Thoracic aorta (tissue), 2 donors: ENCODE results near the gene GRIK4. TPM values are rescaled to one million over a fixed set of nuclear protein-coding genes. Genes with fewer than 3 reads are reported as not detected.

Experiments used
- ATAC-seq: fragments of 150-250 bp; one replicate; pipeline ENCODE4 v1.8.0; 2017; ENCODE audit warnings: low read depth; ENCODE audit not compliant: insufficient number of reproducible peaks, low FRiP score
- DNase-seq: peaks from one replicate; pipeline ENCODE4 v3.0.0-alpha.2; 2020; ENCODE audit warnings: low spot score
- H3K27ac ChIP-seq, 2 donors: fragments of 200-600 bp; sonication (generic); 1 replicate in 1 of 2; 2 replicates in 1 of 2; pipeline ENCODE4 v1.5.1; 2016; ENCODE audit warnings: mild to moderate bottlenecking in 2 of 2, moderate library complexity in 2 of 2
- H3K27me3 ChIP-seq: fragments of 200-600 bp; sonication (generic); replicated peaks from 2 replicates; pipeline ENCODE4 v1.6.0; 2016; ENCODE audit warnings: mild to moderate bottlenecking; ENCODE audit not compliant: insufficient read depth
- H3K36me3 ChIP-seq: fragments of 200-600 bp; sonication (generic); one replicate; pipeline ENCODE4 v1.5.1; 2016
- H3K4me1 ChIP-seq, 2 donors: fragments of 200-600 bp; sonication (generic); 1 replicate in 1 of 2; 2 replicates in 1 of 2; pipeline versions ENCODE4 v1.5.1 to v1.6.0; 2016; ENCODE audit warnings: low read depth in 2 of 2, mild to moderate bottlenecking in 1 of 2; ENCODE audit not compliant: control insufficient read depth in 1 of 2
- H3K4me3 ChIP-seq: fragments of 200-600 bp; sonication (generic); 2 replicates; pipeline ENCODE4 v1.5.1; 2016; ENCODE audit warnings: mild to moderate bottlenecking
- H3K9me3 ChIP-seq: fragments of 200-600 bp; sonication (generic); 2 replicates; pipeline ENCODE4 v1.5.1; 2016
- total RNA-seq, 2 donors: library from RNA; depleted of rRNA; stranded (reverse); fragments of >200 nt; gene quantifications; one replicate each; pipeline versions ENCODE4 v1.1.0 to v1.2.3, GENCODE V29; 2016
- TF ChIP-seq, protein P1 (sequence below): fragments of 200-600 bp; sonication (generic); IDR thresholded peaks from one replicate; pipeline ENCODE4 v1.5.1; 2019; ENCODE audit warnings: antibody characterized with exemption

The GRIK4 gene
- total RNA-seq, 2 donors from 2014 or later: not detected

DNA sequence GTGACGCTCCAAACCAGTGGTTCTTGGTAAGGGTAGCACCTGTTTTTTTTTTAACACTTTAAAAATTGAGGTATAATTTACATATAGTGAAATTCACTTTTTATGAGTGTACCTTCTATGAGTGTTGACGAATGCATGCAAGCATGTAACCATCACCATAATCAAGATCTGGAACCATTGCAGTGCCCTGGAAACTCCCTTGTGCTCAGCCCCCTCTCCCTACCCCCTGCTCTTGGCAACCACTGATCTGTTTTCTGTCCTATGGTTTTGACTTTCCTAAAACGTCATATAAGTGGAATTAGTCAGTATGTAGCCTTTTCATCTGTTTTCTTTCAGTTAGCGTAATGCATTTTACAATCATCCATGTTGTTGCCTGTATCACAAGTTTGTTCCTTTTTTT is 212.2 kb downstream of the GRIK4 start:
- Histone ChIP-seq H3K9me3 (peaks cover 6% of the 10 kb centered on the region), H3K4me3 (no peak overlapping the region), H3K4me1 (no peaks in the 10 kb centered on the region), H3K27ac (no peak overlapping the region), H3K27me3 (no peaks in the 10 kb centered on the region), H3K36me3 (no peaks in the 10 kb centered on the region)
- ATAC-seq (no peak), DNase-seq (no peak)
- TF ChIP-seq, protein P1, sequence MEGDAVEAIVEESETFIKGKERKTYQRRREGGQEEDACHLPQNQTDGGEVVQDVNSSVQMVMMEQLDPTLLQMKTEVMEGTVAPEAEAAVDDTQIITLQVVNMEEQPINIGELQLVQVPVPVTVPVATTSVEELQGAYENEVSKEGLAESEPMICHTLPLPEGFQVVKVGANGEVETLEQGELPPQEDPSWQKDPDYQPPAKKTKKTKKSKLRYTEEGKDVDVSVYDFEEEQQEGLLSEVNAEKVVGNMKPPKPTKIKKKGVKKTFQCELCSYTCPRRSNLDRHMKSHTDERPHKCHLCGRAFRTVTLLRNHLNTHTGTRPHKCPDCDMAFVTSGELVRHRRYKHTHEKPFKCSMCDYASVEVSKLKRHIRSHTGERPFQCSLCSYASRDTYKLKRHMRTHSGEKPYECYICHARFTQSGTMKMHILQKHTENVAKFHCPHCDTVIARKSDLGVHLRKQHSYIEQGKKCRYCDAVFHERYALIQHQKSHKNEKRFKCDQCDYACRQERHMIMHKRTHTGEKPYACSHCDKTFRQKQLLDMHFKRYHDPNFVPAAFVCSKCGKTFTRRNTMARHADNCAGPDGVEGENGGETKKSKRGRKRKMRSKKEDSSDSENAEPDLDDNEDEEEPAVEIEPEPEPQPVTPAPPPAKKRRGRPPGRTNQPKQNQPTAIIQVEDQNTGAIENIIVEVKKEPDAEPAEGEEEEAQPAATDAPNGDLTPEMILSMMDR: no peak

DNA sequence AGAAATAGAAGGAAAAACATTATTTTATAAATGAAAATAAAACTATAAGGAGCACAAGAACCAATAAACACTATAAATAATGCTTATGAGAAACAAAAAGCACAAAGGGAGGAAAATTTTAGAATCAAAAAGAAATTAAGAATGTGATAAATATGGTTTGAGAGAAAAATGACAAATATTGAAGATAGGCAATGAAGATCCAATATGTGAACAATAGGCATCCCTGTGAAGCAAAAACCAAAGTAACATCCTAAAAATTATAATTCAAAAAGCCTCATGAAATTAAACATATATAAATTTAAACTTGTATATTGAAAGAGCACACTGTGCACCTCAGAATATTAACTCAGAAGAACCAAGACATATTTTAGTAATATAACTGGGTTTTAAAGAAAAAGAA is 216.2 kb downstream of the GRIK4 start:
- Histone ChIP-seq H3K4me3 (no peak overlapping the region), H3K27ac (no peak overlapping the region), H3K9me3 (peaks cover 6% of the 10 kb centered on the region), H3K27me3 (no peaks in the 10 kb centered on the region), H3K4me1 (no peaks in the 10 kb centered on the region), H3K36me3 (no peaks in the 10 kb centered on the region)
- DNase-seq: no peak
- ATAC-seq: no peak
- TF ChIP-seq, protein P1: no peak

DNA sequence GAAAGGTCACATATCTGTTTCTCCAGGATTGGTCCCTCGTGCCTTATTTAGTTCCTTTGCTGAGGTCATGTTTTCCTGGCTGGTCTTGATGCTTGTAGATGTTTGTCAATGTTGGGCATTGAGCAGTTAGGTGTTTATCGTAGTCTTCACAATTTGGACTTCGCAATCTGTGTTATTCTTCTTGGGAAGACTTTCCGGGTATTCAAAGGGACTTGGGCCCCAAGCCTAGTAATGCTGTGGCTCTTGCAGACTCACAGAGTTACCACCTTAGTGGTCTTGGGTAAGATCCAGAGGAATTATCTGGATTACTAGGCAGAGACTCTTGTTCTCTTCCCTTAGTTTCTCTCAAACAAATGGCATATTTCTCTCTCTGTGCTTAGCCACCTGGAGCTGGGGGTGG is 223.5 kb downstream of the GRIK4 start:
- no peaks in the 10 kb centered on the region for H3K9me3 ChIP-seq
- TF ChIP-seq, protein P1: no peak
- DNase-seq: no peak
- ATAC-seq: no peak
- H3K27me3 ChIP-seq: no peaks in the 10 kb centered on the region
- H3K27ac ChIP-seq: no peak overlapping the region
- no peak overlapping the region for H3K4me3 ChIP-seq
- no peaks in the 10 kb centered on the region for H3K36me3 ChIP-seq
- no peaks in the 10 kb centered on the region for H3K4me1 ChIP-seq

DNA sequence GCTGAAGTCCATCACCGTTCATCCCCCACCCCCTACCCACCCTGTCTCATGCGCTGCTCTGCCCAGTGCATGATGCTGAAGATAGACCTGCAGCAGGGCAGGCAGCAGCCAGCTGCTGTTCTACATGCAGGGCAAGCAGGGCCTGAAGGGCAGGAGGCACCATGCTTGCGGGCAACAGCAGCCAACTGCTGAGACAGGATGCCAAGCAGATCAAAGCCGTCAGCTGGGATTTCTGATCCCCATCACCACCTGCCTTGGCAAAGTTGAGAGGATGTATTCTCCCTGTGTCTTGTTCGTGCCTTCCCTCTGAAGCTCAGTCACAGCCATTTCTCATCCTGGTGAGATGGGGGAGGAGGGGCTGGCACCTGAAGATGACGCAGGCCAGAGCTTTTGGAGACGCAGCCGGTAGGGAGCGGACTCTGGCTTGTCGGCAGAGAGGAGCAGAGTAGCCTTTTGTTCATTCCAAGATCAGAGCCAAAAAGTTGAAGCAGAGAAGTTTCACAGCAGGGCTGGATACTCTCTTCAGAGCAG is 227.0 kb downstream of the GRIK4 start:
- H3K27ac ChIP-seq: no peak overlapping the region
- ATAC-seq (no peak), DNase-seq (no peak)
- TF ChIP-seq, protein P1: no peak
- H3K4me1 ChIP-seq: no peaks in the 10 kb centered on the region
- no peaks in the 10 kb centered on the region for H3K9me3 ChIP-seq
- no peaks in the 10 kb centered on the region for H3K27me3 ChIP-seq
- no peak overlapping the region for H3K4me3 ChIP-seq
- H3K36me3 ChIP-seq: no peaks in the 10 kb centered on the region

DNA sequence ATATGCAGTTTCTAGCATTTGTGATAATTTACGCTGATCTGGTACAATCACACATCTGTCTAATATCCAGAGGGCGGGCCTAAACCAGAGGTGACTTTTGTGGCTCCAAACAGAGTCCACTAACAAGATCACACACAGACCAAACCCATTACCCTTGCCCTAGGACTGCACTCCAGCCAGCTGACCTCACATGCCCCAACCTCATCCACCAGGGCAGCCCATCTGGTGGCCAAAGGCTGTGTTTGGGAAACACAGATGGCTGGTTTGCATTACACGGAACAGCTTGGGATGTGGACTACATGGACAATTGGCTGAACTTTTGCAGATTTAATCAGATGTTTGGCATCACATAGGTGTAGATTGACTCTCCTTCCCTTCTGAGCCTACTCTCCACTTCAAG is 228.2 kb downstream of the GRIK4 start:
- TF ChIP-seq, protein P1: no peak
- H3K4me1 ChIP-seq: no peaks in the 10 kb centered on the region
- H3K4me3 ChIP-seq: no peak overlapping the region
- DNase-seq (no peak), ATAC-seq (no peak)
- H3K27ac ChIP-seq: no peak overlapping the region
- H3K9me3 ChIP-seq: no peaks in the 10 kb centered on the region
- no peaks in the 10 kb centered on the region for H3K27me3 ChIP-seq
- no peaks in the 10 kb centered on the region for H3K36me3 ChIP-seq
